Astrocyte of the spinal cord (primary cell): ENCODE results near the gene PARD3B.
A peak's percentile ranks its signal among the peaks of the same experiment; 100 is the strongest.

Experiments used
- DNase-seq: peaks from one replicate; pipeline ENCODE4 v3.0.0; 2011; ENCODE audit warnings: low read depth, low spot score
- H3K4me3 ChIP-seq: 2 replicates; pipeline ENCODE4 v1.5.1; 2011; ENCODE audit warnings: low read depth, mild to moderate bottlenecking, low read length, moderate library complexity
- in situ Hi-C: cut with HindIII; loops from 2 replicates; pipeline ENCODE4 v1.10.0; 2017; ENCODE audit warnings: low sequenced_read_pairs
- TF ChIP-seq, protein P1 (sequence below): IDR thresholded peaks from 2 replicates; pipeline ENCODE4 v1.5.1; 2012; ENCODE audit warnings: low read depth, mild to moderate bottlenecking, low read length, inconsistent platforms

The PARD3B gene

DNA sequence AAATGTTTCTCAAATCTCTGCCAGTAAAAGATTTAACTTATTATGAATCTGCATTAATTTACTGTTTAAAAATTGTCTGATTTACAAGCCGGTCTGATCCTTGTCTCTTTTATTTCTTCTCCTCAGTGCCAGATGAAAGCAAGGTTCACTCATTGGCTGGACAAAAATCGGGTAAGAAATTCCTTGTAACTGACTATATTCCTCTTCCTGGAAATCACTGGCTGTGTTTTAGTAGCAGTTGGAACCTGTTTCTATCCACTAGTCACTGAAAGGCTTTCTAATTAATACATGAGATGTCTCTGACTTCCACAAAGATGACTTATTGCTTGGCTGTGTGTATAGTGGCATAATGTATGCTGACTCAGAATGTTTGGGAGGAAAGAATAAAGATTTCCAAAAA, 700.4 kb downstream of the PARD3B start:
- in situ Hi-C loops = no loop called here
- peak; percentile 9 for DNase-seq
- H3K4me3 ChIP-seq = no peak overlapping the region
- TF ChIP-seq, protein P1, sequence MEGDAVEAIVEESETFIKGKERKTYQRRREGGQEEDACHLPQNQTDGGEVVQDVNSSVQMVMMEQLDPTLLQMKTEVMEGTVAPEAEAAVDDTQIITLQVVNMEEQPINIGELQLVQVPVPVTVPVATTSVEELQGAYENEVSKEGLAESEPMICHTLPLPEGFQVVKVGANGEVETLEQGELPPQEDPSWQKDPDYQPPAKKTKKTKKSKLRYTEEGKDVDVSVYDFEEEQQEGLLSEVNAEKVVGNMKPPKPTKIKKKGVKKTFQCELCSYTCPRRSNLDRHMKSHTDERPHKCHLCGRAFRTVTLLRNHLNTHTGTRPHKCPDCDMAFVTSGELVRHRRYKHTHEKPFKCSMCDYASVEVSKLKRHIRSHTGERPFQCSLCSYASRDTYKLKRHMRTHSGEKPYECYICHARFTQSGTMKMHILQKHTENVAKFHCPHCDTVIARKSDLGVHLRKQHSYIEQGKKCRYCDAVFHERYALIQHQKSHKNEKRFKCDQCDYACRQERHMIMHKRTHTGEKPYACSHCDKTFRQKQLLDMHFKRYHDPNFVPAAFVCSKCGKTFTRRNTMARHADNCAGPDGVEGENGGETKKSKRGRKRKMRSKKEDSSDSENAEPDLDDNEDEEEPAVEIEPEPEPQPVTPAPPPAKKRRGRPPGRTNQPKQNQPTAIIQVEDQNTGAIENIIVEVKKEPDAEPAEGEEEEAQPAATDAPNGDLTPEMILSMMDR = no peak

DNA sequence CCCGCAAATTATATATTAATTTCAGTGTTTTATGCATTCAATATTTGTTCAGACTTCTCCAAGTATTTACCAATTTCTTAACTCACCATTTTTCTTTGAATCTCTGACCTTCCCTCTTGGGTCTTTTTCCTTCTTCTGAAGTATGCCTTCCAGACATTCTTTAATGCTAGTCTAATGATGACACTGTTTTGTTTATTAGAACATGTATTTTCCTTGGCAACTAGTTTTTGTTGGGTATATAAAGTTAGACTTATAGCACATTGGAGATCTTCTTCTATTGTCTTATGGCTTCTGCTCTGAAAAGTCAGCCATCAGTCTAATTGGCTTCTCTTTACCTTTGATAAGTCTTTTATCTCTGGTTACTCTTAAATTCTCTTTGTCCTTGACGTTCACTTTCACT, 713.8 kb downstream of the PARD3B start:
- DNase-seq = peak; percentile 46
- TF ChIP-seq, protein P1 = no peak
- no peak overlapping the region for H3K4me3 ChIP-seq
- in situ Hi-C loops = no loop called here

DNA sequence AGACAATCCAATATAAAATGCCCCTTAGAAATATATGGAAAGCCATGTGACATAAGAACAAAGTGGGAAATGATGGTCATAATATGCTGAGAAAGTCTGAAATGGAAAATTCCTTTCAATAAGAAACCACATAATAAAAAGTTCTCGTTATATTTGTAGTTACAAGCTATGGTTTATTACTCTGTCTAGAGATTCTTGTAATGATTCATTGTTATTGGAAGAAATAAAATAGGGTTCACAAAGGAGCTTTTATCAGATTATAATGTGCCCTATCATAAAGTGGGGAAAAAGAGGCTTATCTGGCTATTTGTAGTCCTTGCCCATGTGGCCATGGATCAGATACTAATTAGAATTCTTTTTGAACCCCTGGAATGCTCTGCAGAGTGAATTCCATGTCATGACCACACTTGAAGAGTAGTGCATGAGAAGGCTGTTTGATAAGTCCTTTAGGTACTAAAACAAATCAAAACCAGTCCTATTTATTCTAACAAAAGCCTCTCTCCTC, 716.3 kb downstream of the PARD3B start:
- TF ChIP-seq, protein P1 = no peak
- in situ Hi-C loops = no loop called here
- no peak overlapping the region for H3K4me3 ChIP-seq
- DNase-seq = no peak

DNA sequence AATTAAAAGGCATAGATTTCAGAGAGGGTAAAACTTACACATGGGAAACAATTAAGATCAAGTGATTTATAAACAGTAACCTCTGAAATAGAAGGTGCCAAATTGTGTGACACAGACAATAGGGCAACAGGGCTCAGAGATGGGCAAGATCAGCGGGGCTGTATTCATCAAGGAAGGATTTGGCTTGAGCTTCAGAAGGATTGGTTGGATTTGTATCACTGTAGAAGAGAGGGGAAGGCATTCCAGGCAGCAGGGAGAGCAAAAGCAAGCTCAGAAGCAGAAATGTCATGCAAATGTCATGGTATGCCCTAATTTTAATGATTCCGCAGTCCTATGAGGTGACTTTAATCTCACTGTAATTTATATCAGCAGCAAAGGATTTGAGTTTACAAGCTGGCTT, 722.0 kb downstream of the PARD3B start:
- in situ Hi-C loops = no loop called here

DNA sequence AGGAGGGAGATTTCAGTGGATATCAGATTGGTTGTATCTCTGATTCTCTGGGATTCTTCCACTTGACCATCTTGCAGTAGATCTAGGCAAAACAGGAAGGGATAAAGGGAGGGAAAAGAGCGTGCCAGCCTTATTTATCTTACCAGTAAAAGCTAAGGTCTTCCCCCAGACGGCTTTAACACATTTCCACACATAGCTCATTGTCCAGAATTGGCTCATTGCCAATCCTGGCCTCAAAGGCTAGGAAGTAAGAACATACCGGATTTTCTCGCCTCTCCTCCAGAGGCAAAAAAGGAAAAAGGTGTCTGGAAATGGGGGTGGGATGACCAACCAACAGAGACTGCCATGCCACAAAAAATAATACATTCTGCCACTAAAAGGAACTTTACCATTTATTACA, 725.4 kb downstream of the PARD3B start:
- H3K4me3 ChIP-seq = no peak overlapping the region
- peak; percentile 3 for DNase-seq

More for the DNA sequence above, 722.0 kb downstream of the PARD3B start:
- DNase-seq = no peak
- TF ChIP-seq, protein P1 = no peak
- no peak overlapping the region for H3K4me3 ChIP-seq

DNA sequence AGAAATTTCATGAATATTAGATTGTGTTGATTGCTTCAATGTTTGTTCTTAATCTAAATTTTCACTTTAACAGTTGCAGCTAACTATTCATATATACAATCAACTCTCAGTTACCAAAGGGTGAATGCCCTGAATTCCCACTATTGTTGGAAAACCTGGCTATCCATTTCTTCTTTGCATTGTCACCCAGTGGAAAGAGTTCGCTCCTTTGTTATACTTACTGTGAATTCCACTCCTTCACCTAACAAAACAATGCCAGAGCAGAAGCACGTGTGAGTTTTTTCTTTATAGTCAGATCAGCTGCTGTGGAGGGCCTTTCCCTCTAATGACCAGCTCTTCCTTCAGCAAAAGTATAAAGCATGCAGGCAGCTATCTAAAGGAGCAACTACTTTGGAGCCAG, 727.9 kb downstream of the PARD3B start:
- H3K4me3 ChIP-seq = no peak overlapping the region
- in situ Hi-C loops = no loop called here
- TF ChIP-seq, protein P1 = no peak
- DNase-seq = no peak

More for the DNA sequence above, 725.4 kb downstream of the PARD3B start:
- in situ Hi-C loops = no loop called here
- TF ChIP-seq, protein P1 = no peak

DNA sequence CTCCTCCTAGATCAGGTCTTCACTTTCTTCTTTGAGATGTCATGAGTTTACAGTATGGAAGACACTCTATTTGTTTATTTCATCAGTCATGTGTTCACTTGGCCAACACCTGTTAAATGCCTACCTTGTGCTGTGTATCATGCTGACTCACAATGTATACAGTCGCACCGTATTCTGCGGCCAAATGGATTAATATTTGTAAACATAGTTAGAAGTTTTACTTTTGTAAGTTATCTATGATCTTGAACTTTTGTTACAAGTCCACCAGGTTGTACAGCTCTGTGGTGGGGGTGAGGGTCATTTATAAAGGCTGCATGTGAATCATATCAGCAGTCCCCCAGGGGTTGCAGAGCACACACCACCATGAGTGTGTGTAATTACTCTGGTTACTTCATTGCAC, 728.4 kb downstream of the PARD3B start:
- no peak for DNase-seq
- TF ChIP-seq, protein P1 = no peak
- H3K4me3 ChIP-seq = no peak overlapping the region
- in situ Hi-C loops = no loop called here
